Measurements from ENCODE around the gene RDX. TPM values are rescaled to one million over a fixed set of nuclear protein-coding genes. Genes with fewer than 3 reads are reported as not detected.
"Not testable (repeated sequence)": the region's sequence is repeated elsewhere in the genome, so short reads cannot be mapped to it uniquely, and the experiment has no call there.

Gene RDX
- total RNA-seq, 1 donor from 2014 or later, result 225 TPM

GRCh38 chr11:110290591-110291334 is 5.7 kb downstream of the RDX start:
- Mint-ChIP-seq H3K4me3 (ENCODE audit: unreplicated experiment) (peak overlapping the region; percentile 2), H3K4me1 (ENCODE audit: unreplicated experiment) (peaks cover 47% of the 10 kb centered on the region), H3K27ac (ENCODE audit: unreplicated experiment) (no peak overlapping the region), H3K36me3 (ENCODE audit: low read depth, unreplicated experiment) (no peaks in the 10 kb centered on the region), H3K9me3 (ENCODE audit: unreplicated experiment) (no peaks in the 10 kb centered on the region), H3K27me3 (ENCODE audit: unreplicated experiment) (peaks cover 2% of the 10 kb centered on the region)
- DNase-seq (ENCODE audit: low spot score), result no peak
- TF ChIP-seq CTCF (IDR thresholded peaks at IDR 0.05; ENCODE audit: unreplicated experiment), result no peak

DNA sequence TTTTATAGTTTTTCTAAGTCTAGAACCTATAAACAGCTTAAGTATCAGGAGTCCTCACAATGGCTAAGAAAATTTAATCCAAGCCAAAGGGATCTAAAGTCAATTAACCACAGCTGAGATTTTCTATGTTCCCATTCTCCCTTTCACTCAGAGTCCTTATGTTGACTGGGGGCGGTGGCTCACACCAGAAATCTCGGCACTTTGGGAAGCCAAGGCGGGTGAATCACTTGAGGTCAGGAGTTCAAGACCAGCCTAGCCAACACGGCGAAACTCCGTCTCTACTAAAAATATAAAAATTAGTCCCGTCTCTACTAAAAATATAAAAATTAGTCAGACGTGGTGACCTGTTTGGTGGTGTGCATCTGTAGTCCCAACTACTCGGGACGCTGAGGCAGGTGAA is 6.9 kb downstream of the RDX start:
- Mint-ChIP-seq H3K27ac (ENCODE audit: unreplicated experiment) (no peak overlapping the region), H3K9me3 (ENCODE audit: unreplicated experiment) (no peaks in the 10 kb centered on the region), H3K4me3 (ENCODE audit: unreplicated experiment) (no peak overlapping the region), H3K36me3 (ENCODE audit: low read depth, unreplicated experiment) (no peaks in the 10 kb centered on the region), H3K4me1 (ENCODE audit: unreplicated experiment) (peaks cover 41% of the 10 kb centered on the region), H3K27me3 (ENCODE audit: unreplicated experiment) (peaks cover 2% of the 10 kb centered on the region)
- DNase-seq (ENCODE audit: low spot score), result no peak
- TF ChIP-seq CTCF (IDR thresholded peaks at IDR 0.05; ENCODE audit: unreplicated experiment), result no peak

DNA sequence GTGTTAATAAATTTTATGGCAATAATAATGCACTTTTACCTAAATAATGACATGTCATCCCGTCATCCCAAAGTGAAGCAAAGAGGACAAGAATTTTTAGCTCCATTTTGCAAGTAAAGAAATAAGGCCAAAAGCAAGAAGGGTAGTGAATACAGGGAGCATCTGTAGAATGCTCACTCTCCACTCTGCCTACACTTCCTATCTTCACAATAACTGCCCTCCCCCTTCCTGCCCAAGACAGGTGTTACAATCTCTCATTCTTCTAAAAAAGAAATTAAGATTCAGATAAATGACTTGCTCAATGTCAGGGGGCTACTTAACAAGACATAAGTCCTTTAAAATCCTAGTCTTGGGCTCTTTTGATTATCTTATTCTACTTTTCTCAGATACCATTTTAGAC is 8.9 kb downstream of the RDX start:
- Mint-ChIP-seq H3K4me3 (ENCODE audit: unreplicated experiment) (peak overlapping the region; percentile 67), H3K4me1 (ENCODE audit: unreplicated experiment) (peaks cover 29% of the 10 kb centered on the region), H3K9me3 (ENCODE audit: unreplicated experiment) (no peaks in the 10 kb centered on the region), H3K36me3 (ENCODE audit: low read depth, unreplicated experiment) (no peaks in the 10 kb centered on the region), H3K27ac (ENCODE audit: unreplicated experiment) (no peak overlapping the region), H3K27me3 (ENCODE audit: unreplicated experiment) (peaks cover 2% of the 10 kb centered on the region)
- no peak for DNase-seq (ENCODE audit: low spot score)
- TF ChIP-seq CTCF (IDR thresholded peaks at IDR 0.05; ENCODE audit: unreplicated experiment), result no peak

DNA sequence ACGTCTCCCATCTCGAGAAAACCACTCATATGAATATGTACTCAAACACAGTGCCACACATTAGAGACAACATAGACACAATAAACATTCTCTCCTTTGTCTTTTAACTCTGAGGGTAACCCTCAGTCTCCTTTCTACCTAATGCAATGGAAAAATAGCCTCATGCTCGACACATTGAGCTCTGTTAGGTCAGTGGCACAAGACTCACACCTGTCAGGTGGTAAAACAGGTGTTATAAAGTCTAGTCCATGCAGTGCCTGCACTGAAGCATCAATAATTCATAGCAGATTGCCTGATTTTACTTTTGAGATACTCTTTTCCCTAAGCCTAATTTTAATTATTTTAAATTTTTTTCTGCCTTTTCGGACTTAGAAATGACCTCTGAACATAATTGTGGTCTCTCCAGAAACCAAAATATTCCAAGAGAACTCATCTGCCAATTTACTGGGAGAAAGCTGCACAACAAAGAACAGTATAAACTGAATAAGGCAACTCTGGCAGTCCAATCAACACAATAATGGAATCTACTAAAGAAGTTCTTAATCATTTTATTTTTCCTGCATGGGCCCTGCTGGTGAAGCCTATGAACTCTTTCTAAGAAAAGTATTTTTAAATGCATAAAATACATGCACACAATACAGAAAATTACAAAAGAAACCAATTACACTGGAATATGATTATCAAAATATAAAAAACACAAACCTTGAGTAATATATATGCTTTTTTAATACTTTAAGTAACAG is 9.9 kb downstream of the RDX start:
- Mint-ChIP-seq H3K9me3 (ENCODE audit: unreplicated experiment) (no peaks in the 10 kb centered on the region), H3K27ac (ENCODE audit: unreplicated experiment) (no peak overlapping the region), H3K27me3 (ENCODE audit: unreplicated experiment) (peaks cover 2% of the 10 kb centered on the region), H3K36me3 (ENCODE audit: low read depth, unreplicated experiment) (no peaks in the 10 kb centered on the region), H3K4me1 (ENCODE audit: unreplicated experiment) (peaks cover 23% of the 10 kb centered on the region), H3K4me3 (ENCODE audit: unreplicated experiment) (no peak overlapping the region)
- DNase-seq (ENCODE audit: low spot score), result no peak
- TF ChIP-seq CTCF (IDR thresholded peaks at IDR 0.05; ENCODE audit: unreplicated experiment), result peak; percentile 26

GRCh38 chr11:110283862-110284261 is 12.6 kb downstream of the RDX start:
- TF ChIP-seq CTCF (IDR thresholded peaks at IDR 0.05; ENCODE audit: unreplicated experiment), result no peak
- H3K36me3 Mint-ChIP-seq (ENCODE audit: low read depth, unreplicated experiment), result no peaks in the 10 kb centered on the region
- H3K4me3 Mint-ChIP-seq (ENCODE audit: unreplicated experiment), result no peak overlapping the region
- H3K27me3 Mint-ChIP-seq (ENCODE audit: unreplicated experiment), result no peaks in the 10 kb centered on the region
- H3K9me3 Mint-ChIP-seq (ENCODE audit: unreplicated experiment), result no peaks in the 10 kb centered on the region
- DNase-seq (ENCODE audit: low spot score), result no peak
- H3K4me1 Mint-ChIP-seq (ENCODE audit: unreplicated experiment), result peaks cover 17% of the 10 kb centered on the region
- no peak overlapping the region for H3K27ac Mint-ChIP-seq (ENCODE audit: unreplicated experiment)

DNA sequence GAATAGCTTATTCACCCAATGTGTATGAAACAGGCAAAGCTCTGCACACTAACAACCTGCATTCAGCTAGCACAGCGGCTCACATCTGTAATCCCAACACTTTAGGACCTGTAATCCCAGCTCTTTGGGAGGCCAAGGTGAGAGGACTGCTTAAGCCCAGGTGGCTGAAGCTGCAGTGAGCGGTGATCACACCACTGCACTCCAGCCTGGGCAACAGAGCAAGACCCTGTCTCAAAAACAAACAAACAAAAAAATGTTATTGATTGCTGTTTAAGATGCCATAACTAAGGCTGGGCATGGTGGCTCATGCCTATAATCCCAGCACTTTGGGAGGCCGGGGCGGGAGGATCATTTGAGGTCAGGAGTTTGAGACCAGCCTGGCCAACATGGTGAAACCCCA is 15.8 kb downstream of the RDX start:
- not testable (repeated sequence) for H3K27ac Mint-ChIP-seq (ENCODE audit: unreplicated experiment); H3K27me3 Mint-ChIP-seq (ENCODE audit: unreplicated experiment); H3K4me3 Mint-ChIP-seq (ENCODE audit: unreplicated experiment); DNase-seq (ENCODE audit: low spot score); H3K4me1 Mint-ChIP-seq (ENCODE audit: unreplicated experiment); H3K9me3 Mint-ChIP-seq (ENCODE audit: unreplicated experiment); H3K36me3 Mint-ChIP-seq (ENCODE audit: low read depth, unreplicated experiment)

All from endothelial cell (in vitro differentiated cells).